Activated CD4-positive, alpha-beta T cell treated with anti-CD3 and anti-CD28 coated beads for 4 hours (primary cell): ENCODE results near the gene PADI6.

Experiments used
- DNase-seq, 2 donors: peaks; one replicate each; pipeline ENCODE4 v3.0.0-alpha.2; 2020

Gene PADI6

DNA sequence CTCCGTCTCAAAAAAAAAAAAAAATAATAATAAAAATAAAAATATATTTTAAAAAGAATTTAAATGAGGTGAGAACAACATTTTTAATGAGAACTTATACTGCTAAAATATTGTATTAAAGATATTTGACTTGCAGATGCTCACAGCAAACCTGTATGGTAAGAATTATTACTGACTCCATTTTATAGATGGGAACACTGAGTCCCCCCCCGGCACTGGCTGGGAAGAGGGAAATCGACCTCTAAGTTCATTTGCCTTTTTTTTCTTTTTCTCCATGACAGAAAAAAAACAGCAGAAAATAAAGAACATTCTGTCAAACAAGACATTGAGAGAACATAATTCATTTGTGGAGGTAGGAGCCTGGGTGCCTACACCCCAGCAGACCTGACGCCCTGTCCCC lies 13.4 kb upstream of the PADI6 start:
- no peak for DNase-seq

DNA sequence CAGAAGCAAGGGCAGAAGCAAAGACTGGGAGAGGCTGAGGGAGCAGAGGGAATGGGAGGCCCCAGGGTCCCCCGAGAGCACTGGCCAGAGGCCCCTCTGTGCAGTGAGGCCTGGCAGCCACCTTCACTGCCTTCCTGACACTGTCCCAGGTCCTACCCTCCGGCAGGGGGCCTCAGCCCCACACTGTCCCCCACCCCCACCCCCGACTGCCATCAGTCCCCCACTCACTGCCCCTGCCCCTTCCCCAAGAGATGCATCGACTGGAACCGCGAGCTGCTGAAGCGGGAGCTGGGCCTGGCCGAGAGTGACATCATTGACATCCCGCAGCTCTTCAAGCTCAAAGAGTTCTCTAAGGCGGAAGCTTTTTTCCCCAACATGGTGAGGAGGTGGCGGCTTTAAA lies 13.0 kb upstream of the PADI6 start:
- DNase-seq, result no peak

DNA sequence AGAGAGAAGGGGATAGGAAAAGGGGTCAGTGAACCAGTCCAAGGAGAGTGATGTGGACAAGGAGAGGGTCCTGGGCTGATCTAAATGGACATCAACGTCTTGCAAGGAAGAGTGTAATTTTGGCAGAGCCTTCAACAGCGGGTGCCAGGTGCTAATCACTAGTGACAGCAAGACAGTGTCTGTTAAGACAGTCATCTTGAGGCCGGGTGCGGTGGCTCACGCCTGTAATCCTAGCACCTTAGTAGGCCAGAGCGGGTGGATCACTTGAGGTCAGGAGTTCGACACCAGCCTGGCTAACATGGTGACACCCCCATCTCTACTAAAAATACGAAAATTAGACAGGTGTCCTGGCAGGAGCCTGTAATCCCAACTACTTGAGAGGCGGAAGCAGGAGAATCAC lies 12.2 kb upstream of the PADI6 start:
- no peak for DNase-seq

DNA sequence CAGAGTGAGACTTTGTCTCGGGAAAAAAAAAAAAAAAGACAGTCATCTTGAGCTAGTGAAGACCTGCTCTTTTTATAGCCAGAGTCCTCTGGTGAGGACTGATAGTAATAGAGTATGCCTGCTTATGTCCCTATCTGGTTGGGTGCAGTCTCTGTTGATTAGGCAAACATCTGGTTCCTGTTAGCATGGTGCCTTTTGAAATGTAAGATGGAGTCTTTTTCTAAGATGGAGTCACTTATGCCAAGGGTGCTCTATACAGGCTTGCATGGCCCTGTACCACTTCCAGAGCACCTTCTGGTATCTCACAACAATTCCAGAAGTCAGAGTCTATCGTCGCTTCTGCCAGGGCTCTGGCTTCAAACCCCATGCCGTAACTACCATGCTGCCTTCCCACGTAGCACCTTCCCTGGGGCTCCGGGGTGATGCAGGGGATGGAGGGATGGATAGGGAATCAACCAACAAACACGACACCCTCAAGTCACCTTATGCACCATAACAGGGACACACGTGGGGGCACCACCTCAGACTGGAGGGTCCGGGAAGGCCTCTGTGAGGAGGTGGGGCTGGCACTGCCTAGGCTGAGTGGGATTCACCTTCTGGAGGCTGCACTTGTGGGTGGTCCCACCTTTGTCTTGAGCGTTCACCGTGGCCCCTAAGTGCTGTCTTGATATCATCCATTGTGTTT lies 11.6 kb upstream of the PADI6 start:
- no peak for DNase-seq

DNA sequence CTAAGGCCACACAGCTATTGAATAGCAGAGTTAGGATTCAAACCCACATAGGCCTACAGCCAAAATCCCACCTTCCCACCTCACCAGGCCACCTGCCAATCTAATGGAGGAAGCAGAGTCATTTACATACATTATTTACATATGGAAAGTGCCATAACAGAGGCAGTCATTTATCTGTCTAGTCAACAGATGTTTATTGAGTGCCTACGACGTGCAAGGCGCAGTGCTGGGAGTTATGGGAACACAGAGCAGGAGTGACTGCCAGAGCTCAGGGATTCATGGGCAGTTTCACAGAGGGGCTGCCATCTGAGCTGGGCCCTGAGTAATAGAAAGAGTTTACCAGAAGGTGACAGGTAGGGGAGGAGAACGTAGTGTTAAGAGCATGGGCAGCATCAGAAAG lies 10.3 kb upstream of the PADI6 start:
- DNase-seq, result no peak

DNA sequence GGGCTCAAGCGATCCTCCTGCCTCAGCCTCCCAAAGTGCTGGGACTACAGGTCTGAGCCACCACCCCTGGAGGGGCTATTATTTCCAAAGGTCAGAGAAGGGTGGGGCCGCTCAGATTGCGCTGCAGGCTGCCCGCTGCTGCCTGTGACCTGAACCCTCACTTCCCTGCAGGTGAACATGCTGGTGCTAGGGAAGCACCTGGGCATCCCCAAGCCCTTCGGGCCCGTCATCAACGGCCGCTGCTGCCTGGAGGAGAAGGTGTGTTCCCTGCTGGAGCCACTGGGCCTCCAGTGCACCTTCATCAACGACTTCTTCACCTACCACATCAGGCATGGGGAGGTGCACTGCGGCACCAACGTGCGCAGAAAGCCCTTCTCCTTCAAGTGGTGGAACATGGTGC lies 8.6 kb upstream of the PADI6 start:
- DNase-seq, result no peak

DNA sequence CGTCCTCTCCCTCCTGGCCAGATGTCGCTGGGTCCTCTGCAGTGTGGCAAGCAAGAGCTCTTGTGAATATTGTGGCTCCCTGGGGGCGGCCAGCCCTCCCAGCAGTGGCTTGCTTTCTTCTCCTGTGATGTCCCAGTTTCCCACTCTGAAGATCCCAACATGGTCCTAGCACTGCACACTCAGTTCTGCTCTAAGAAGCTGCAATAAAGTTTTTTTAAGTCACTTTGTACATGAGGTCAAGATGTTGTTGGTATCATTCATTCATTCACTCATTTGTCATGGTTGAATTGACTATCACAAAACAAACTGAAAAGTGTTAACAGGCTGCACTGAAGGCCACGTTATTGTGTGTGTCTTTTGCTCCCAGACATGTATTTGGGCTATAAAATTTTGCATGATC lies 8.2 kb upstream of the PADI6 start:
- no peak for DNase-seq

DNA sequence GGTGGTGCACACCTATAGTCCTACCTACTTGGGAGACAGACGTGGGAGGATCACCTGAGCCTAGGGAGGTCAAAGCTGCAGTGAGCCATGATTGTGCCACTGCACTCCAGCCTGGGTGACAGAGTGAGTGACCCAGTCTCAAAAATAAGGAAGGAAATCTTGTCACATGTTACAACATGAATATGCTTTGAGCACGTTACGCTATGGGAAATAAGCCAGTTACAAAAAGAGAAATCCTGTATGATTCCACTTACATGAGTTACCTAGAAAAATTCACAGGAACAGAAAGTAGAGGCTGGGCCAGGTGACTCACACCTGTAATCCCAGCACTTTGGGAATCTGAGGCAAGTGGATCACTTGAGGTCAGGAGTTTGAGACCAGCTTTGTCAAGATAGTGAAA lies 6.7 kb upstream of the PADI6 start:
- no peak for DNase-seq

DNA sequence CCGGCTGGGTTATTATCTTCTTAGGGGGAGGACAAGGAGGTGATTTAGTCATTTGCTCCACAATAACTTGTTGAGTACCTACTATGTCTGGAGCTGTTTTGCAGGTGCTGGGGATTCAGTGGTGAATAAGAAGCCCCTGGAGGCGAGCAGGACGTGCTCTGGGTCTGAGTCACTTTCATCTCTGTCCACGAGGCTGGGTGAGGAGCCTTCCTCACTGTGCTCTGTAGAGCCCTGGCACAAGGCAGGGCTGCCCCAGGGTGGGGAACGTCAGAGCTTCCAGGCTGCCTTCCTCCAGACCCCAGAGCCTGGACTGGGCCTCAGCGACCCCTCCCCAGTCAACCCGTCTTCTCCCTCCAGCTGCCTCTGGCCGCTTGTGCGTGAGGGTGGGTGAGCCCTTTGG lies 2.5 kb upstream of the PADI6 start:
- DNase-seq, result no peak

DNA sequence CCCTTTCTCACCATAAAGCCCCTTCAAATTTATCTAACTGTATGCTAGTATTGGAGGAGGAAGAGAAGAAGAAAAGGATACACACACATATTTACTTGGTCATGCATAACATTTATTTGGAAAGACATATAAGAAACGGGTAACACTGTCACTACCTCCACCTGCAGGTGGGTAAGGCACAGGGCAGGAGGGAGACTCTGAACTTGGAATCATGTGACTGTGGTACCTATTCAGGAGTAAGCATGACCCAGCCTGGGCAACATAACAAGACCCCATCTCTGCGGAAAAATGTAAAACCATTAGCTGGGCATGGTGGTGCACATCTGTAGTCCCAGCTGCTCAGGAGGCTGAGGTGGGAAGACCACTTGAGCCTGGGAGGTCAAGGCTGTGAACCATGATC lies 1.4 kb upstream of the PADI6 start:
- DNase-seq, result no peak

DNA sequence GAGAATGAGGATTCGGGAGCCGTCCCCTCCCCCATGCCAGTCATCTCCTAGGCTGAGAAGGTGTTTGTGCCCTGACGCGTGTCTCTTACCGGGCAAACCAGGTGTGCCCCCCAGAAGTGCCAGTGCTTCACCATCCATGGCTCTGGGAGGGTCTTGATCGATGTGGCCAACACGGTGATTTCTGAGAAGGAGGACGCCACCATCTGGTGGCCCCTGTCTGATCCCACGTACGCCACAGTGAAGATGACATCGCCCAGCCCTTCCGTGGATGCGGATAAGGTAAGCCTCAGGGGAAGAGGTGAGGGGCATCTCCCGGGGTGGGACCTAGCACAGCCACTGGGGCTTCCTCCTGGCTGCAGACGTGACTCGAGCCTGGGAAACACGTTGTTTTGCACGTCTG lies 959 bp downstream of the PADI6 start:
- DNase-seq, result no peak

DNA sequence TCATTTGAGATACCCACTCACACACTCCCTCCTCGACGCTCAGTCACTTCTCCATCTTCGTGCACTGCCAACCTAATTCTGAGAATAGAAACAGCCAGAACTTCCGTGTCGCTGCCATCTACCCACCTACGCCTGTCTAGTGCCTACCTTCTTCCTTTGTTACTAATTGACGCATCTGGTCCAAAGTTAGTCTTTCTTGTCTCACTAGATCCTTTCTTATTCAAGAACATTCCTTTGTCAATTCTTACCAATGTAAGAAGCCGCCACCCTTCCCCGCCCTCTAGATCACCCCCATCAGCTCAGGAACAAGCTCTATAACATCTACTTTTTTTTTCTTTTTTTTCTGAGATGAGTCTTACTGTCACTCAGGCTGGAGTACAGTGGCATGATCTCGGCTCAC lies 3.7 kb downstream of the PADI6 start:
- no peak for DNase-seq

DNA sequence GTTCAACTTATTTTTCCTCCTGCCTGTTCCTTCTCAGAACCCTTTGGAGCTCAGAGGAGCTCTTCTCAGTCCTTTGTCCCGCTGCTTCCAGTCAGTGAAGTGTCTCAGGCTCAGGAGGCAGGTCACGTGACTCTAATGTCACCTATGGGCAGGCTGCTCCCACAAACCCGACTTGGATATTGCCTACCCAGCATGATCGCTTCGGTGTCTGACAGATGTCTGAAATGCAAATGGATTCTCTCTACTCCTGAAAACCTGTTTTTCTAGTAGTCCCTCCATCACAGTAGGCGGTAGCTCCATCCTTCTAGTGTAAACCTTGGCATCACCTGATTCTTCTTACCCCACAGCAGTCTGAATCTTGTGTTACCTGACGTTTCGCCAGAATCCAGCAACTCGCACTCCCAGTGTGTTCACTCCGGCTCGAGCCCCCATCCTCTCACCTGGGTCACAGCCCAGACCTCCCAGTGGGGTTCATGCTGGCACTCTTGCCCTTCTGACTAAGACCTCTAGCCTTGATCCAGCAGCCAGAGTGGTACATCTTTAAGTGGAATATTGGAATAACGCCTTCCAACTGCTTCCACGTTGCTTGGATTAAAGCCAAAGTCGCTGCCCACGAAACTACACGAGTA lies 5.4 kb downstream of the PADI6 start:
- DNase-seq, result no peak

DNA sequence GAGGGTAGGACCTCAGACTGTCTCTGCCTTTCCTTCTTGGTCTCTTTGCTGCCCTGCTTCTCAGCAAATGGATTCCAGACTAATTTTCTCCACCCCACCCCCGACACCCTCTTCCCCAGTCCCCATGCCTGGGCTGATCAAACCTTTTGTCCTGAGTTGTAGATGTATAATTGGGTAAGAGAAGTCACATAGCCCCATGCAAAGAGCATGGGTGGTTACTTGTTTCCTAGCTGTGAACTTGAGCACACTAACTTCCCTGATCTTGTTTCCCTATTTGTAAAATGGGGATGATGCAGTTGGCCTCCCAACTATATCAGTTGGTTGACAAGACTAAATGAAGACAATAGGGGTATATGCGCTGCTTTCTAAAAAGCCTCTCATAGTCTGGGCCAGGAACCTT lies 9.2 kb downstream of the PADI6 start:
- DNase-seq, result no peak

DNA sequence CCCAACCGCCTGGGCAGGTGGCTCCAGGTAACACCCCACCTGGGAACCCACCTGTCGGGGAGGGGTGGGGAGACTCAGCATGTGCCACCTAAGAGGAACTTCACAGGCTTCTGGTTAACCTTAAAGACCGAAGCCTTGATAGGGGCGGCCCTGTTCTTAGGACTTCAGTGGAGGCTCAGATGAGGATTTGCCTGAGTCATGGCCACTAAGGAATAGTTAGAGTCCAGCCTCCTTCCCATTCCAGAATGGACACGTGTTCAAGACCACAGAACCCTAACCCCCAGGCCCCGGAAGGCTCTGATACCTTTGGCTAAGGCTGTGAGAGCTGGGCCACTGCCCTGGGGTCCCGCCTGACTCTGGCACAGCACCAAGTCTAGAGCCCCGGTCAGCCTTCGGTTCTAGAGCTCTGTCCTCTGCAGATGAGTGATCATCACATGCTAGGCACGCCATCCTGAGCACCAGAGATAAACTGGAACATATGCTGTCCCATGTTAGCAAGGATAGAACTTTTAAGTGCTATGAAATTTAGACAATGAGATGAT lies 20.3 kb downstream of the PADI6 start:
- DNase-seq, result no peak

DNA sequence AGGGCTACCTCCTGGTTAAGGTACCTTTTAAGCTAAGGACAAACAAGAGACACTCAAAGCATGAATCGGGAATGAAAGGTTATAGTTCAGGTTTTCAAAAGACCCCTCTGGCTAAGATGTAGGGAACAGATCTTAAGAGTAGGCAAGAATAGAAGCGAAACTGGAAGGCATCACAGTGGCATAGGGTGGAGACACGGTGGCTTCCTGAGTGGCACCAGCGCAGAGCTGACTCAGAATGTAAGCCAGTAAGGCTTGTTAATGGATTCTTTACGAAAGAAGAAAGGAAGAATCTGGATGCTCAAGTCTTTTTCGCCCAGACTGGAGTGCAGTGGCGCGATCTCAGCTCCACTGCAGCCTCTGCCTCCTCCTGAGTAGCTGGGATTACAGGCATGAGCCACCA lies 21.2 kb downstream of the PADI6 start:
- no peak for DNase-seq

DNA sequence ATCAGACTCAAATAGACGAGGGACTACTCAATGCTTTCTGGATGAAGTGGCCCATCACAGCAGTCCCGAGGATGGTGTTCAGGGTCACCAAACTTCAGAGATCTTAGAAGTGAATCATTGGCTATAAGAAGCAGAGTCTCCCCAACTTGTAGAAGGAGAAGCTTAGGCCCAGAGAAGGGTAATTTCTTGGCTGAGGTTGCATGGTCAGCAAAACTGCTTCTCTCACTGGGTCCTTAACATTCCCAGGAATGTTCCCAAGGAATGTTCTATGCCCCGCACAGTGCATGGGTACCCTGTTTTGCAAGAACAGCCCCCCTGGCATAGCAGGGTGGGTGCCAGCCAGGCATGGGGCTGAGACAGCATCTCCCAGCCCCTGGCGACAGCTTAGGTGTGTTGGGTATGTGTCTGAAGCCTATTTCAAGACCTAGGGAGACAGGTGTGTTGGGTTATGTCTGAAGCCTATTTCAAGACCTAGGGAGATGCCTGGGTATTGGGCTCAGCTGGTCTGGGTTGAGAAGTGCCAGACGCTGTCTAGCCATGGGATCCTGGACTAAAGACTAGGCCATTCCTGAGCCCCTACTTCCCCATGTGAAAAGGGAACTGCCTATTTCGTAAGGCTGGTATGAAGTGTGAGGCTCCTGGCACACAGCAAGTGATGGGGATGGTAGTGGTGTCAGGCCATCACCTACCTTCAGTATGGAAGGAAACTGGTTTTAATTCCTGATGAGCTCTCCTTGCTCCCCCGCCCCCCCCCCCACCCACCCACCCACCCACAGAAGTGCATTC lies 26.1 kb downstream of the PADI6 start:
- DNase-seq, result no peak

DNA sequence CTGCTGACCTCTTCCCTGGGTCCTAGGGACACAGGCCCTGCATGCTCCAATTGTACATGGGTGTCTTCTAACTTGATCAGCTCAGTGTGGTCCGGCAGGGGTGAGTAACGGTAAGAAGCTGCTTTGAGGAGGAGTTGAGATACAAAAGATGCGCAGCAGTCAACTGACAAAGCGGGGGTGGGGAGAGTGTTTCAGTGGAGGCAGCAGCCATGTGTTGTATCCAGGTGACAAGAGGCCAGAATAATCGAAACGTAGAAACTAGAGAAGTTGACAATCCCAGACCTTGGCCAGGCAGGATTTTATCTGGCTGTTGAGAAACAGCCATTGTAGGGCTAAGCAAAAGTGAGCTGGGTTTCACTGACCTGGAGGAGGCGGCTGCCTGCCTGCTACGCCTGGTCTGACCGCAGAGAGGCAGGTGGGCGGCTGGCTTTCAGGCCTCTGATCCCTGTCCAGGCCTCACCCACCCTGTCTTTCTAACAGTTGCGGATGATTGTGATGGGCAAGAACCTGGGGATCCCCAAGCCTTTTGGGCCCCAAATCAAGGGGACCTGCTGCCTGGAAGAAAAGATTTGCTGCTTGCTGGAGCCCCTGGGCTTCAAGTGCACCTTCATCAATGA lies 28.8 kb downstream of the PADI6 start:
- DNase-seq, result no peak

DNA sequence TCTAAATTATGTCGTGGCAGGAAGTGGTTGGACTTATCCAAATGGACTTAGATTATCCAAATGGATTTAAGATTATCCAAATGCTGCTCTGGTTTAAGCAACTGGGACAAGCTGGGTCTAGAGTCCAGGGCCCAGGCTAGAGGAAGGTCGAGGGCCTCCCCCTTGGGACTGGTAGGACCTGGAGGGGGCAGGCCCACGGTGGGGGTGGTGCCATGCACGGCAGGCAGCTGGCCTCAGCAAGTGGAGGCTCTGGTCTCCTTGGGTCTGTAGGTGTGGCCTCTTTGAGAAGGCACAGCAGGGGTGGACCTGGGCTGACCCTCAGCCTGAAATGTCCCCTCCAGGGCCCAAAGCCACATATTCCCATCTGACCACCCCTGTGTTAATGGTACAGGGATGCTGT lies 29.8 kb downstream of the PADI6 start:
- no peak for DNase-seq

DNA sequence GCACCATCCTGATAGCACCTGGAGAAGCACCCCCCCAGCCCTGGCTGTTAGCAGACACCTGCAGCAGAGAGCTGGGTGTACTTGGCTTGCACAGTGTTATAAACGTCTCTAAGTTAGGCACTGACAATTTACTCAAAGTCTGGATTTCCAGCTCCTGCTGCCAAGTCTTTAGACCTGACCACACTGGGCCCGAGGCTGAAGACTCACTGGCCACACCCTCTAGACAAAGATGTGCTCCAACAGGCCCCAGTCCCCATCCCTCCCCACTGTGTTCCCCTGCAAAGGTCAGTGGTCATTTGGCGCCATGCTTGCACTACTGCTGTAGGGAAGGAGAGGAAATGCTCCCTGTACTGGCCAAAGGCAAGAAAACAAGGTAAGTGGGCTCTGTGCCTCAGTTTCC lies 31.1 kb downstream of the PADI6 start:
- no peak for DNase-seq

DNA sequence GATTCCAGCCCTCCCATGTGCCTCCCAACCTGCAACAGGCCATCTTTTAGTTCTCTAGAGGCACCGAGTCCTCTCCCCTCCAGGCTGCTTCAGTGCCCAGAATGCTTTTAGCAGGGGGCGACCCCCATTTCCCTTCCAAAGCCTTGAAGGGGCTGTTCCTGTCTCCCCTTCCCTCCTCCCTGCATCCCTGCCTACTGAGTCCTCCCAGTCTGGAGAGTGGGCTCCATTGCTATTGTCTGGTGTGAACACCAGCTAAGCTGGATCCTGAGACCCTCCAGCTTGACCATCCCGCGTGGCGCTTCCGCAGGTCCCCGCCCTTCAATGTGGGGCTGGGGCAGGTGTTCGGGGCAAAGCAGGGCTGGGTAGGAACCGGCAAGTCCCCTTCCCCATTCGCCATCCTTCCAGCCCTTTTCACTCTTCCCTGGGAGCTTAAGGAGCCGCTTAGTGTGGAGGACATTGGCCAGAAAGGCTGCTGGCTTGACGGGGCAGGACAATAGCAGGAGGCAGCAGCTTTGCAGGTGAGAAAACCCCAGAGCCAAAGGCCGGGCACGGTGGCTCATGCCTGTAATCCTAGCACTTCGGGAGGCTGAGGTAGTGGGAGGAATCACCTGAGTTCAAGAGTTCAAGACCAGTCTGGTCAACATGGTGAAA lies 32.2 kb downstream of the PADI6 start:
- no peak for DNase-seq

DNA sequence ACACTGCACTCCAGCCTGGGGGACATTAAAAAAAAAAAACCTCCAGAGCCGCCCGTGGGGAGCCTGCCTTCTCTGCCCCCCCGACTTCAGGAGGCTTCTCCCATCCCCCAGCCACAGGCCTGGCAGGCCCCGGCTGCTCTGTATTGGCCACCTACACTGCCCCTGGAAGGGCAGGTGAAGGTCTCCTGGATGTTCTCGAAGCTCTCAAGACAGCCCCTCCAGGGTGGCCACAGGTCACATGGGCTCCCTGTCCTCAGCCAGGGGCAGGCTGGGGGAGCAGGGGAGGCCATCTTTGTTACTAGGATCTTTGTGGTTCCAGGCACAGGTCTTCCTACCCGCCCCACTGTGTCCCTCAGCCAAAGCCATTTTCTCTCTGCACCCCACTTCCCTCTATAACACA lies 32.8 kb downstream of the PADI6 start:
- DNase-seq, result no peak
